Coronary artery (tissue), 2 donors: ENCODE measurements around the gene AMDHD2.

ENCODE experiments used
- DNase-seq: peaks from one replicate; pipeline ENCODE4 v3.0.0-alpha.2; 2017; ENCODE audit warnings: low spot score
- H3K27ac ChIP-seq, 2 donors: fragments of 200-600 bp; sonication (generic); one replicate each; pipeline ENCODE4 v1.5.1; 2016 to 2019
- H3K4me3 ChIP-seq: fragments of 200-600 bp; sonication (generic); 2 replicates; pipeline ENCODE4 v1.5.1; 2016; ENCODE audit warnings: mild to moderate bottlenecking, moderate library complexity
- CTCF ChIP-seq: fragments of 200-600 bp; sonication (generic); IDR thresholded peaks from one replicate; pipeline ENCODE4 v1.5.1; 2019; ENCODE audit warnings: antibody characterized with exemption

The AMDHD2 gene

GRCh38 chr16:2483939-2484897, 36.0 kb upstream of the AMDHD2 start:
- no peak for TF ChIP-seq CTCF
- Histone ChIP-seq H3K27ac (no peak overlapping the region), H3K4me3 (no peak overlapping the region)
- no peak for DNase-seq

- DNase-seq, result no peak
- no peak overlapping the region for H3K4me3 ChIP-seq
- no peak overlapping the region for H3K27ac ChIP-seq
- TF ChIP-seq CTCF, result no peak
Measured at GRCh38 chr16:2484898-2485508, 35.2 kb upstream of the AMDHD2 start.

- no peak for TF ChIP-seq CTCF
- H3K4me3 ChIP-seq, result no peak overlapping the region
- no peak overlapping the region for H3K27ac ChIP-seq
- no peak for DNase-seq
Measured at GRCh38 chr16:2485811-2486507, 34.2 kb upstream of the AMDHD2 start.

GRCh38 chr16:2486645-2487516, 33.3 kb upstream of the AMDHD2 start:
- Histone ChIP-seq H3K27ac (no peak overlapping the region), H3K4me3 (no peak overlapping the region)
- no peak for TF ChIP-seq CTCF
- no peak for DNase-seq

GRCh38 chr16:2487517-2487842, 32.7 kb upstream of the AMDHD2 start:
- no peak for DNase-seq
- H3K4me3 ChIP-seq, result no peak overlapping the region

More at GRCh38 chr16:2487517-2487842, 32.7 kb upstream of the AMDHD2 start:
- TF ChIP-seq CTCF, result no peak
- H3K27ac ChIP-seq, result no peak overlapping the region
